GM12872 (cell line): ENCODE results near the gene DSCAML1.

Source experiments
- TF ChIP-seq, protein P1 (sequence below): IDR thresholded peaks from 3 replicates; pipeline ENCODE4 v1.5.1; 2011; ENCODE audit warnings: low read depth, mild to moderate bottlenecking, low read length, moderate library complexity; ENCODE audit not compliant: insufficient read depth

Gene DSCAML1

DNA sequence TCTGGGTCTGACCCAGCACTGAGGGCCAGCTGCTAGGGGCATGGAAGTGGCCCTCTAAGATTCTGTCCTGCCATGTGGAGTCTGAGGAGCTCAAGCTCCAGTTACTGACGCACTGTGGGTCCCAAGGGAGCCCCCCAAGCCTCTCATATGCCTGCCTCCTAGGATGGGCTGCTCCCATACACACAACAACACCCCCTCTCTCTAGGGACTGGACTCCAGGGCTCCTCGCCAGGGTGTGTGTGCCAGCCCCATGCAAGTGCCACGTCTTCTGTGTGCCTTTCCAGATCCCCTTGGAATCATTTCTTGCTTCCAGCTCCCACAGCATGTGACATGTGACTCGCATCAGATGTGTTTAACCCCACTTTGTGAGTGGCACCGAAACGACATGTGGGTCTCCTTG lies 234.9 kb downstream of the DSCAML1 start:
- TF ChIP-seq, protein P1, sequence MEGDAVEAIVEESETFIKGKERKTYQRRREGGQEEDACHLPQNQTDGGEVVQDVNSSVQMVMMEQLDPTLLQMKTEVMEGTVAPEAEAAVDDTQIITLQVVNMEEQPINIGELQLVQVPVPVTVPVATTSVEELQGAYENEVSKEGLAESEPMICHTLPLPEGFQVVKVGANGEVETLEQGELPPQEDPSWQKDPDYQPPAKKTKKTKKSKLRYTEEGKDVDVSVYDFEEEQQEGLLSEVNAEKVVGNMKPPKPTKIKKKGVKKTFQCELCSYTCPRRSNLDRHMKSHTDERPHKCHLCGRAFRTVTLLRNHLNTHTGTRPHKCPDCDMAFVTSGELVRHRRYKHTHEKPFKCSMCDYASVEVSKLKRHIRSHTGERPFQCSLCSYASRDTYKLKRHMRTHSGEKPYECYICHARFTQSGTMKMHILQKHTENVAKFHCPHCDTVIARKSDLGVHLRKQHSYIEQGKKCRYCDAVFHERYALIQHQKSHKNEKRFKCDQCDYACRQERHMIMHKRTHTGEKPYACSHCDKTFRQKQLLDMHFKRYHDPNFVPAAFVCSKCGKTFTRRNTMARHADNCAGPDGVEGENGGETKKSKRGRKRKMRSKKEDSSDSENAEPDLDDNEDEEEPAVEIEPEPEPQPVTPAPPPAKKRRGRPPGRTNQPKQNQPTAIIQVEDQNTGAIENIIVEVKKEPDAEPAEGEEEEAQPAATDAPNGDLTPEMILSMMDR = no peak

DNA sequence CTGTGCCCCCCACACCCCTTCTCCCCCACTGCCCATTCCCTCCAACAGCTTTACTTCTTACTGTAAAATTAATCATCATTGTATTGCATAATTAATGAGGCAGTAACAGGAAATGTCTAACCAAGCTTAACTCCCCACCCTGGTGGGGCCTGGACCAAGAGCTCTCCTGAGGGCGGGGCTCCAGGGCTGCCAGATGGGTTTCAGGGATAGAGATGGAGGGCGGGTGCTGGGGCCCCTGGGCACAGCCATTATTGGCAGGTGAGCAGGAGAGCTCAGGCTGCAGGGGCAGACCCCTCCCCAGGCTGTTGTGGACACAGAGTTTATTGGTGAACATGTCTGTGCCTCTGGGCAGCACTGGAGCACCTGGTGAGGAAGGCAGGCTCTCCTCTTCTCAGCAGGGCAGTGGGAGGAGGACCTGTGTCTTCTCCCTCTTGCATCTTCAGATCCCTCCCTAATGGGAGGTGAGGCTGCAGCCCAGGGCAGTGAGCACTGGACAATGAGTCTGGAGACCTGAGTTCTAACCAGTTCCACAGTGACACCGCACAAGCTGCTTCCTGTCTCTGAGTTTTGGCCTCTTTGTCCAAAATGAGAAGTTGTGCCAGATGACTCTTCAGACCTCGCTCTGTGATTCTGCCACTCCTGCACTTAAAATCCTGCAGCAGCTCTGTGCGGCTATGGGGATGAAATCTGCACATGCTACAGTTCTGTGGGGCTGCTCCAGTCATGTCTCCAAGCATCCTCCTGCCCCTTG lies 236.1 kb downstream of the DSCAML1 start:
- TF ChIP-seq, protein P1 = no peak

DNA sequence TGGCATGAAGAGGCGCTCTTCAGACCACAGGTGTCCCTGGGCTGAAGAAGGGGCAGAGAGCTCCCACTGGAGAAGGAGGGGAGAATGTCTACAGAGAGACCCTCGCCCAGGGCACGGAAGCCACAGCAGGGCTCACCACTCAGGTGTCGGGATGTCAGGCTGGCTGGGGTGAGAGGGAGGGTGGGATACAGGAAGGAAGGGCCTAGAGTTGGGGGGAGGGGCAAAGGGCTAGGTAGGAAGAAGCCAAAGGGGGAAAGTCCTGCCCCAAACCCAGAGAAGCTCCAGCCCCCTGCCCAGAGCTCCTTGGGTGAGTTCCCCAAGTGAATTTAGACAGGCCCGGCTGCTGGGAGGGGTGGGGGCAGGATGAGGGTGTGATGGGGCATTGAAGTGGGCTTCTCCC lies 237.3 kb downstream of the DSCAML1 start:
- TF ChIP-seq, protein P1 = no peak

GRCh38 chr11:117557361-117557760 lies 239.7 kb downstream of the DSCAML1 start:
- TF ChIP-seq, protein P1 = no peak

GRCh38 chr11:117554601-117555333 lies 242.2 kb downstream of the DSCAML1 start:
- TF ChIP-seq, protein P1 = no peak

DNA sequence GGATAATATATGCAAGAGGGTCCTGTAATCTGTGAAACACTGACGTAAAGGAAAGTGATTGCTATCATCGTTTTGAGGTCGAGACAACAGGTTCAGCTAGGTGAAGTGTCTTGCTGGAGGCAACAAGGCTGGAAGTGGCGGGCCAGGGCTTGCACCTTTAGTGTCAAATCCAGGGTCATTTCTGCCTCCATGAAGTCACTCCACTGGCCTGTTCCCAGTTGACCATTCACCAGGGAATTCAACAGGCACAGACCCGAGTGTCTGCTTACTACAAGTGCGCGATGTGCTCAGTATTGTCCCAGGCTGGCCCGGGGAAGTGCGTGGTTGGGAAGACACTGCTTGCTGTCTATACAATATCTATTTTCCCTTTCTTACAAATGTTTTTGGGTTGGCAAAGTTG lies 244.4 kb downstream of the DSCAML1 start:
- TF ChIP-seq, protein P1 = no peak

GRCh38 chr11:117551761-117552343 lies 245.2 kb downstream of the DSCAML1 start:
- TF ChIP-seq, protein P1 = no peak
